AG09309 (cell line): ENCODE data around the gene RNF222.

Experiments used
- DNase-seq: peaks from one replicate; pipeline ENCODE4 v3.0.0-alpha.2; 2010; ENCODE audit warnings: low read depth
- H3K4me3 ChIP-seq: 2 replicates; pipeline ENCODE4 v1.5.1; 2011; ENCODE audit warnings: mild to moderate bottlenecking, low read depth, low read length, moderate library complexity; ENCODE audit not compliant: control insufficient read depth
- CTCF ChIP-seq: IDR thresholded peaks from 2 replicates; pipeline ENCODE4 v1.5.1; 2011; ENCODE audit warnings: mild to moderate bottlenecking, low read depth, low read length, inconsistent platforms; ENCODE audit not compliant: insufficient read depth, control insufficient read depth; ENCODE audit errors: missing control alignments

The RNF222 gene

GRCh38 chr17:8413938-8414337 lies 16.3 kb upstream of the RNF222 start:
- DNase-seq: no peak
- H3K4me3 ChIP-seq: no peak overlapping the region
- no peak for TF ChIP-seq CTCF

GRCh38 chr17:8413328-8413727 lies 15.7 kb upstream of the RNF222 start:
- DNase-seq: no peak
- TF ChIP-seq CTCF: no peak
- H3K4me3 ChIP-seq: no peak overlapping the region

- DNase-seq: no peak
- no peak for TF ChIP-seq CTCF
- H3K4me3 ChIP-seq: no peak overlapping the region
Observed at GRCh38 chr17:8412089-8412488, 14.5 kb upstream of the RNF222 start.

DNA sequence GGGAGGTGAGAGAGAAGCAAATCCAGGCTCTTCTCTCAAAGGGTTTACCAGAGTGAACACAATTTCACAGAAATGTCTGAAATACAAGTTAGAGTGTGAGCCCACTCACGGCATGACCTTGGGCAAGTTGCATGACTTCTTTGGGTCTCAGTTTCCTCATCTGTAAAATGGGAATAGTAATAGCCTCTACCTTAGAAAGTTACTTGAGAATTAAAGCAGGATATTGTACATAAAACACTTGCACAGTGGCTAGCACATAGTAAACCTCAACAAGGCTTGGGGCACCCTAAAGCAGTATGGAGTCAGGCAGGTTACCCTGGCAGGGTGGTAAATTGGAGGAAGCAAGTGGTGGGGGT lies 13.2 kb upstream of the RNF222 start:
- TF ChIP-seq CTCF: no peak
- no peak for DNase-seq
- no peak overlapping the region for H3K4me3 ChIP-seq

DNA sequence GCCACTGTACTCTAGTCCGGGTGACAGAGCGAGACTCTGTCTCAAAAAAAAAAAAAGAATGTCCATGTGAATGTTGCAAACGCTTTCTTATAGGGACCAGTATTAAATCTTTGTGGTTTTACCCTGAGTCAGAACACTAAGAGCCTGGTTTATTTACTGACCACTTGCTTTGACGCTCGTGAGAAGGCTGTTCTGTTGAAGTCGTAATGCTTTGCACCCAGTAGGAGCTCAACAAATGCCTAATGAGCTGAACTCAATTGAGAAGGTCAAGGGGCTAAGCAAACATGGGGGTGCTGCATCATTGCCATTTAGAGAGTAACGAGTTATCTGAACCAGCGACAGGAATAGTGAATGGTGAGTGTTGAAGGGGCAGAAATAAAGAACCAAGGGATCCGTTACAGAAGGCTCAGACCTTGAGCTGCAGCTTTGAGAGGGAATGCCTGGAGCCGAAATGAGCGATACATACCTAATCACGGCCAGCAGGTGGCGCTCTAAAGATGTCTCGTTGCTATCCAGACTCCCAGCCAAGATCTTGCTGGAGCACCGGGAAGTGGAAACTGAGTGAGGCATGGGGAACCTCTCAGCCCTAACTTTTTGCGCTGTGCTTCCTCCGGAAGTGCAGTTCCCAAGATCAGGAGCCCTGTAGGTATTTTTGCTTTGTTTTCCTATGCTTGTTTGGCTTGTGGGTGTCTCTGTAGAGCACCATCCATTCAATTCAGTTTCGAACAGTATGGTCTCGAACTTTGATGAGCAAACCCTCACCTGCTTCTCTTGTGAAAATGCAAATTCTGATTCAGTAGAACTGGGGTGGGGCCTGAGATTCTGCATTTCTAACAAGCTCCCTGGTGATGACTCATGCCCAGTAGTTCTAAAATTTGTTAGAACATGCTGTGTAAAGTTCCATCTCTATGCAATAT lies 12.6 kb upstream of the RNF222 start:
- TF ChIP-seq CTCF: peak; percentile 80
- peak; percentile 53 for DNase-seq
- H3K4me3 ChIP-seq: no peak overlapping the region

DNA sequence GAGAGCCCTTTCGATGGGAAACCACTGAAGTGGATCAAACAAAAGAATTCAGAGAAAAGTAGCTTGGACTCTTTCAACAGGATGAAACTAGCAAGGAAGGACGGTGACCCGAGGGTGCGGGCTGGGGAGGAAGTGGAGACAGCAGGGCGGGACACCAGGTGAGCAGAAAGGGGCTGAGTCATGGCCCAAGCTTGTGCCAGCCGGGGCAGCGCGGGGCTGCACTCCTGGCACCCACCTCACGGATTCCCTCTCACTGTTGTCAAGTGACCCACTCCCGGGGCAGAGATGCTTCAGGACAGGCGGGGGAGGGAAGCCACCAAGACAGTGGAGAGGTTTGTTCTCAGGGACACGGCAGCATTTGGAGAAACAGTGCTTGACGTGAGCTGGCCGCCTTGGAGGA lies 10.7 kb upstream of the RNF222 start:
- DNase-seq: no peak
- no peak overlapping the region for H3K4me3 ChIP-seq
- no peak for TF ChIP-seq CTCF
